Suppressor macrophage treated with lipopolysaccharide for 1 hour (primary cell): ENCODE data around the gene RPS5.
A peak's percentile ranks its signal among the peaks of the same experiment; 100 is the strongest.
"Not testable (repeated sequence)": the region's sequence is repeated elsewhere in the genome, so short reads cannot be mapped to it uniquely, and the experiment has no call there.

Experiments used
- DNase-seq, 3 donors: peaks; one replicate each; pipeline ENCODE4 v3.0.0-alpha.2; 2020 to 2022

RPS5 gene

DNA sequence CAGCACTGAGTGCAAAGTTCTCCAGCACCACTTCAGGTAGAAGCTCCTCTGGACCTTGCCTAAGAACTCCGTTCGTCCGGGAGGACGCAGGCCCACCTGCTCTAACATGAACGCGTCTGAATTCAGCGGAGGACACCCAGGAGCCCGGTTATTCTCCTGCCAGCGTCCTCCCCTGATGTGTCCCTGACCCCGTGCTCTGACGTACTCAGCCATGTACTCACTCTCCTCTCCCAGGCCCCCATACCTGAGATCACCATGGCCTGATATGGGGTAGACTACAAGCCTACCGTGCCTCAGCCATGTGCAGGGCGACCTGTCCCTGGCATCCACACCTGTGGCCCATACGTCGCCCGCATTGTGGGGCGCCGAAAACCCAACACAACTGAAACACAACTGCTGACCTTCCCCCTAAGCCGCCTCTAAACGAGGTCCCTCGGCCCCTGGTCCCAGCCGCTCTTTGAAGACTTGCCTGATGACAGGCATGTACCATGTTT is 20.6 kb downstream of the RPS5 start:
- DNase-seq = peak in 1 of 3 donors; percentile 14

DNA sequence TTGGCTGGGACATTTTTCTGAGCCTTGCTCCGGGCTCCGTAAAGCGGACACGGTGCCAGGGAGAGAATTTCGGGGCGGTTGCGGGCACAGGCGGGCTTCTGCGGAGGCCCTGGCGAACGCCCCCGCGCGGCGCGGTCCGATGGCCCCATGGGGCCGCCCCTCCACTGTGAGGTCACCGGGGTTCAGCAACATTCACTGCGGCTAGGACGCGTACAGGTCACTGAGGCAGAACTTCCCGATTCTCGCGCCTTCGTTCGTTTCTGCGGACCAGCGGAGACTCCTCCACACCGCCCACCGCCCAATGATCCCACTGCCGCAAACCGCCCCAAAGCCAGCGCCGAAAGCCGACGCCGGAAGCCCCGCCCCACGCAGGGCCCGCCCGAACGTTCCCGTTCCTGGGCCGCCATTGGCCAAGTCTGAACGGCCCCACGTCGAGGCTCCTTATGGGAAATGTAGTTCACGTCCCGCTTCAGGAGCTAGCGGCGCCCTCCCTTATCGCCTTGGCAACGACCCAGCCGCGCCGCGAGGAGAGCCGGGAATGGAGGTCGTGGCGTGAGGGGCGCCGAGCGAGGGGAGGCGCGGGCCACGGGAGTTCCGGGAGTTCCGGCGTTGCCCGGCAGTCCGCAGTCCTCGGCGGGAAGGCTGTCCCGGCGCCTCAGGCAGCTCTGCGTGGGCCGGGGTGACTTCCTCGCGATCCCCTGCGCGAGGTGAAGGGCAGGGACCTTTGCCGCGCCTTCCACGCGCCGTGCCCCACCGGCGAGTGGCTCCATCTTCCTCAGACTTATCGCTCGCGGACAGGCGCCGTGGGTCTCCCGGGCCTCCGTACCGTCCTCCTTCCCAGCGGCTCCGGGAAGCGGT is 21.3 kb downstream of the RPS5 start, which contains the start of gene ZNF584:
Gene ZNF584 (plus strand): TSS at position 498 of the 858 bp plus-strand sequence. CDS start 499 bp downstream, outside the sequence.
- peak; percentile 96 to 98 (median 98) for DNase-seq

DNA sequence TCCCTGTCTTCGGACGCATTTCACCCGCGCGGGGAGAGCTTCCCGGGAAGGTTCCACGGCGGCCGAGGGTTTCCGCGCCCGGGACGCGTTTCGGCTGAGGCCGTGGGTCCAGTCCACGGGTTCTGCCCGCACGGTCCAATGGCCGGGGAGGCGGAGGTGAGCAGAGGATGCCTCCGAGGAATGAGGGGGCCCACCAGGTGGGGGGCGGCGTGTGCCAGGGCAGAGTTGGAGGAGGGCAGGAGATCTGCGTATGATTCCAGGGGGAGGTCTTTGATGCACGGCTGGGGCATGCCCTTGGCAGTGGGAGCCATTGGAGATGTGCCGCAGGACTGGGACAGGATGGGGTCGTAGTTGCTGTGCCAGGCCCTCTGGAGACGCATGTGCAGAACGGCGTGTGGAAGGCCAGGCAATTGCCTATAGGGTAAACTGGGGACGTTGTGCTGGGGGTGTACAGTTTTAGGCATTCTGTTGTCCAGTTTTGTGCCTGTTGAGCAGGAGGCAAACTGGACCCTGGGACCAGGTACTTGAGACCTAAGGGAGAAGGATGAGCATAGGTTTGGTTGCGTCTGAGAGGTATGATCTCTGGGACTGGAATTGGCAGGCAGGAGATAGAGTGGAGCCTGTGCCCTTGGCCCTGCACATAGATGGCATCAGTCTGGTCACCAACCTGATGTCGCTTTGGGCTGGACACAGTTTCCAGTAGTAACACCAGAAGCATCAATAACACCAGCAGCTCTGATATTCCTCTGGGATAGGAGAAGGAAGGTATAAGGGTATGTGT is 22.1 kb downstream of the RPS5 start:
- DNase-seq = peak in 1 of 3 donors; percentile 42

DNA sequence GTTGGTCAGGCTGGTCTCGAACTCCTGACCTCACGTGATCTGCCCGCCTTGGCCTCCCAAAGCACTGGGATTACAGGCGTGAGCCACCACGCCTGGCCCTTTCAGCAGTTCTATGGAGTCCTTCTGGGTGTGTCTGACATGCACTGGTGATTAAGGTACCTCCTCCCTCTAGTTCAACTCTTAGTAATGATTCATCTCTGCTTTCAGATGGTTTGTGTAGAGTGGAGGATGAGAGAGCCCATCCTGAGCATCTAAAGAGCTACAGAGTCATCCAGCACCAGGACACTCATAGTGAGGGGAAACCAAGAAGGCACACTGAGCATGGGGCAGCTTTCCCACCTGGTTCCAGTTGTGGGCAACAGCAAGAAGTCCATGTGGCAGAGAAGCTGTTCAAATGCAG is 29.5 kb downstream of the RPS5 start:
- no peak for DNase-seq

DNA sequence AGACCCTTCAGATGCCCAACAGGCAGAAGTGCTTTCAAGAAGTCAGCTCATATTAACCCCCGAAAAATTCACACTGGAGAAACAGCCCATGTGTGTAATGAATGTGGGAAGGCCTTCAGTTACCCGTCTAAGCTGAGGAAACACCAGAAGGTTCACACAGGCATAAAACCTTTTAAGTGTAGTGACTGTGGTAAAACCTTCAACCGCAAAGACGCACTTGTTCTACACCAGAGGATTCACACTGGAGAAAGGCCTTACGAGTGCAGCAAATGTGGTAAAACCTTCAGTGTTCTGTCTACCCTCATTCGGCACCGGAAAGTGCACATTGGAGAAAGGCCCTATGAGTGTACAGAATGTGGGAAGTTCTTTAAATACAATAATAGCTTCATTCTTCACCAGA is 30.0 kb downstream of the RPS5 start:
- DNase-seq = no peak

DNA sequence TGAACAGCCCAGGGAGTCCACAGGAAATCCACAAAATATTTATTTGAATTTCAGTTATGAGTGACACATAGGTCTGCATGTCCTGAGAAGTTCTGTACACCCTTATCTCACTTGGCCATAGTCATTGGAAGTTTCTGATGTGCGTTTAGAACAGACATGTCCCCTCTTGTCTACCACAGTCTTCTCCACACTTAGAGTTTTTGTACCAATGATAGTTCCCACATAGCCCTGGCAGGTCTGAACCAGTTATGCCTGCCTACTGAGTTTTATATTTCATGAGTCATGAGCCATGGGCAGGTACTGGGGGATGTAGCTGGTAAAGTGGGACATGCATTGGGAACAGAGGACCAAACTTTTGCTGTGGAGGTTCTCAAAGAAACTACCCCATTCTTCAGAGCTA is 41.5 kb downstream of the RPS5 start:
- DNase-seq = no peak

DNA sequence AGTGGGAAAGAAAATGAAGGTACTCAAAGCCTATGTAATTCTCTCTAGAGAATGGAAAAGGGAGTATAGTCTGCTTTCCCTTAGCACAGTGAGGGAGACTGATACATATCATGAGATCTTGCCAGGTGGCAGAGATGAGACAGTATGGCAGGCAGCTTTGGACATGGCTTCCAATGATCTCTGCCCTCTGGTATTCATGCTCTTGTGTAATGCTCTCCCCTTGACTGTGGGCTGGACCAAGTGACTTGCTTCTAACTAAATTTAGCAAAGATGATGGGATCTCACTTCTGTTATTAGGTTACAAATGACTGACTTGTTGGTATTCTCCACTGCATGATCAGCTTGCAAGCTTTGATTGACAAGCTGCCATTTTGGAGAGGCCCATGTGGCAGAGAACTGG is 42.7 kb downstream of the RPS5 start:
- DNase-seq = no peak

DNA sequence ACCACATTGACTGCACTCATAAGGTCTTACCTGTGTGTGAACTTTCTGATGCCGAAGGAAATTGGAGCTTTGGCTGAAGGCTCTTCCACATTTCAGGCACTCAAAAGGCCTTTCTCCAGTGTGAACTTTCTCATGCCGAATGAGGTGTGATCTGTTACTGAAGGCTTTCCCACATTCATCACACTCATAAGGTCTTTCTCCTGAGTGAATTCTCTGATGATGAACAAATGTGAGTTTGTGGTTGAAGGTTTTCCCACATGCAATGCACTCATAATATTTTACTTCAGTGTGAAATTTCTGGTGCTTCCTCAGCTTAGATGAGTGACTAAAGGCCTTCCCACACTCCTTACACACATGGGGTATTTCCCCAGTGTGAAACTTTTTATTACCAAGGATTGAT is 47.1 kb downstream of the RPS5 start:
- no peak for DNase-seq

DNA sequence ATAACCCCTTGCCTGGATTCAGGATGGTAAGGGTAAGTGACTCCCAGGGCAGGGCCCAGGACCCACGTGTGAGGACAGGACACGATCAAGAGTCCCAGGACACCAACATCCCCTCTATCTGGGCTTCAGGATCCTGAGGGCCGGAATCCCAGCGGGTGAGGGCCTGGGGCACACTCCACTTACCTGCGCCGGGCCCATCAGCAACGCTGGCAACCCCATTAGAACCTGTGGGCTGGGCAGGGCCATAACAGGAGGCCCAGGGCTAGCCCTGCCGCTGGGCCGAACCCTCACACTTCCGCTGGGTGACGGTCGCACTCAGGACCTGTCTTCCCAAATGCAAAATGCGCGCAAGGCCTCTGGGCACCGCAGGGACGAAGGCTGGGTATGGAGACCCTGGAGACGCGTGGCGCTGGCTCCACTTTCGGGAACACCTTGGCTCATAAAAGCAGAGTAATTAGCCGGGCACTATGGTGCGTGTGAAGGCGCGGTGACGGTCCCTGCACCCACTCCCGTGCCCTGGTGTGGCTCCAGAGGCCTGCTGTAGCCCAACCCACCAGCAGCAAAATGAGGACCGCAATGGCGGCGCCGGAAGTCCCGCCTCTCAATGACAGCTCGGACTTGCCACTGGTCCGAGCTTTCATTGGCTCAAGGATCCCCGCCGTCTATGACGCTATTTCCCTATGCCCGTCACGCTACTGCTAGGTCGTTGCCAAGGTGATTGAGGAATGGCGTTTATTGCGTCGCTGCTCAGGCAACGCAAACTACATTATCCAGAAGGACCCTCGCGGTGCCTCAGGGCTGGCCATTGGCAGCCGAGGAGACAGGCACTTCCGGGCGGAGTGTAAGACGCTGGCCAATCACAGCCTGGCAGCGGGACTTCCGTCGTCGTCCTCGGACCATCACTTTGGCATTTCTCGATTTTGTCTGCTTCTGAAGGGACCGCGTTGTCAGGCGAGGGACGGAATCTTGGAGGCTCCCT is 52.8 kb downstream of the RPS5 start, which contains the start of gene ZNF132:
Gene ZNF132 (minus strand): TSS at position 578 of the 979 bp plus-strand sequence. CDS start 332 bp downstream, at position 246.
- peak; percentile 97 to 100 (median 99) for DNase-seq

DNA sequence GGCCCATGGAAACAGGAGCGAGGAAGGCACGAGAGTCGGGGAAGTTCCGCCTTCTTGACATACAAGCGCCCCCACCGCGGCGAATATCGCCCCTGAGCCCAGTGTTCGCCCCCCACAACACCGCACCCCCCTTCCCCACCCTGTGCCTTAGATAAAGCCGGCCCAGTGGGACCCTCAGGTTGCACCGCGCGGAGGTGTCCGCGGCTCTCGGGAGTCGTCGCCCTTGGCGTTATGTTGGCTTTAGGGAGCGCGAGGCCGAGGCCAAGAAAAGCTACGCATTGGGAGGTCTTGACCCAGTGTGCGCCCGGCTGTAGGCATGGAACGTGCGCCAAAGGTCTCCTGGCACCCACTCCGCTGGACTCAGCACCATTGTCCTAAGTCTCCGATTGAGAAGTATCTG is 53.5 kb downstream of the RPS5 start:
- no peak for DNase-seq

DNA sequence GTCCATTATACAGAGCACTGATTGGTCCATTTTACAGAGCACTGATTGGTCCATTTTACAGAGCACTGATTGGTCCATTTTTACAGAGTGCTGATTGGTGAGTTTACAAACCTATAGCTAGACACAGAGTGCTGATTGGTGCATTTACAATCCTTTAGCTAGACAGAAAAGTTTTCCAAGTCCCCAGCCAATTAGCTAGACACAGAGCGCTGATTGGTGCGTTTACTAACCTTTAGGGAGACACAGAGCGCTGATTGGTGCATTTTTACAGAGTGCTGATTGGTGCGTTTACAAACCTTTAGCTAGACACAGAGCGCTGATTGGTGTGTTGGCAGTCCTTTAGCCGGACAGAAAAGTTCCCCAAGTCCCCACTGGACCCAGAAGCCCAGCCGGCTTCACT is 55.9 kb downstream of the RPS5 start:
- not testable (repeated sequence) for DNase-seq
